Parathyroid adenoma (tissue), 2 donors: Measurements from ENCODE around the gene CD300H.

ENCODE experiments used
- H2AFZ ChIP-seq: fragments of 300-600 bp; sonication (generic); one replicate; pipeline ENCODE4 v1.7.0; 2017; ENCODE audit warnings: antibody characterized with exemption, mild to moderate bottlenecking
- H3K27ac ChIP-seq: fragments of 300-600 bp; sonication (generic); one replicate; pipeline ENCODE4 v1.7.0; 2017
- H3K27me3 ChIP-seq: fragments of 300-600 bp; sonication (generic); one replicate; pipeline ENCODE4 v1.7.0; 2017; ENCODE audit warnings: low read length; ENCODE audit not compliant: control insufficient read depth, insufficient read depth
- H3K36me3 ChIP-seq: fragments of 300-600 bp; sonication (generic); one replicate; pipeline ENCODE4 v1.7.0; 2017; ENCODE audit warnings: low read length; ENCODE audit not compliant: control insufficient read depth, insufficient read depth
- H3K4me1 ChIP-seq: fragments of 300-600 bp; sonication (generic); one replicate; pipeline ENCODE4 v1.7.0; 2017; ENCODE audit warnings: control low read depth
- H3K4me2 ChIP-seq: fragments of 300-600 bp; sonication (generic); one replicate; pipeline ENCODE4 v1.7.0; 2017; ENCODE audit warnings: low read length
- H3K4me3 ChIP-seq: fragments of 300-600 bp; sonication (generic); one replicate; pipeline ENCODE4 v1.7.0; 2017; ENCODE audit warnings: low read depth, low read length
- H3K79me2 ChIP-seq: fragments of 300-600 bp; sonication (generic); one replicate; pipeline ENCODE4 v1.7.0; 2017; ENCODE audit warnings: control low read depth
- H3K9ac ChIP-seq: fragments of 300-600 bp; sonication (generic); one replicate; pipeline ENCODE4 v1.7.0; 2017; ENCODE audit warnings: mild to moderate bottlenecking
- H3K9me3 ChIP-seq: fragments of 300-600 bp; sonication (generic); one replicate; pipeline ENCODE4 v1.7.0; 2017; ENCODE audit warnings: low read length; ENCODE audit not compliant: control insufficient read depth
- TF ChIP-seq, protein P1 (sequence below): fragments of 300-600 bp; sonication (generic); IDR thresholded peaks from one replicate; pipeline ENCODE4 v1.7.0; 2017; ENCODE audit warnings: antibody characterized with exemption, mild to moderate bottlenecking
- donor health status: primary hyperparathyroidism.

The CD300H gene

DNA sequence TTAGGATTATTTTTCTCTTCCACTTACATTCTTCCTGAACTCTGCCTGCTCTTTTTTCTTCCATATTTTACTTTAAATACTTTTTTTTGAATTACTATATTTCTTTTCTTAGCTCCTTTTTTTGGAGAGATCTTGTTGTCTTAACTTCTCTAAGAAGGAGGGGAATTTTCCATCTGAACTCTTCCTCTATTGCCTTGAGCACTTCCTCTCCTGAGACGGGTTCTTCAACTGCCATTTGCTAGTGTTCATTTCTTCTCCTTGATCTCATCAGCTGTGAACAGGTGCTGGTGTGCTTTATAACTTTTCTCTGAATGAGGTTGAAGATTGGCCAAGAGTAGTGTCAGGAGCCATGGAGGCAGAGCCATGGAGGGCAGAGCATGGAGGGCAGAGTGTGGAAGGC lies 39.9 kb upstream of the CD300H start:
- Histone ChIP-seq H3K9me3 (no peaks in the 10 kb centered on the region), H3K4me3 (no peak overlapping the region), H3K27me3 (no peaks in the 10 kb centered on the region), H3K9ac (no peak overlapping the region), H3K4me1 (no peaks in the 10 kb centered on the region), H2AFZ (no peak overlapping the region), H3K4me2 (no peak overlapping the region), H3K36me3 (no peaks in the 10 kb centered on the region), H3K27ac (no peak overlapping the region), H3K79me2 (no peaks in the 10 kb centered on the region)
- TF ChIP-seq, protein P1, sequence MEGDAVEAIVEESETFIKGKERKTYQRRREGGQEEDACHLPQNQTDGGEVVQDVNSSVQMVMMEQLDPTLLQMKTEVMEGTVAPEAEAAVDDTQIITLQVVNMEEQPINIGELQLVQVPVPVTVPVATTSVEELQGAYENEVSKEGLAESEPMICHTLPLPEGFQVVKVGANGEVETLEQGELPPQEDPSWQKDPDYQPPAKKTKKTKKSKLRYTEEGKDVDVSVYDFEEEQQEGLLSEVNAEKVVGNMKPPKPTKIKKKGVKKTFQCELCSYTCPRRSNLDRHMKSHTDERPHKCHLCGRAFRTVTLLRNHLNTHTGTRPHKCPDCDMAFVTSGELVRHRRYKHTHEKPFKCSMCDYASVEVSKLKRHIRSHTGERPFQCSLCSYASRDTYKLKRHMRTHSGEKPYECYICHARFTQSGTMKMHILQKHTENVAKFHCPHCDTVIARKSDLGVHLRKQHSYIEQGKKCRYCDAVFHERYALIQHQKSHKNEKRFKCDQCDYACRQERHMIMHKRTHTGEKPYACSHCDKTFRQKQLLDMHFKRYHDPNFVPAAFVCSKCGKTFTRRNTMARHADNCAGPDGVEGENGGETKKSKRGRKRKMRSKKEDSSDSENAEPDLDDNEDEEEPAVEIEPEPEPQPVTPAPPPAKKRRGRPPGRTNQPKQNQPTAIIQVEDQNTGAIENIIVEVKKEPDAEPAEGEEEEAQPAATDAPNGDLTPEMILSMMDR: no peak

DNA sequence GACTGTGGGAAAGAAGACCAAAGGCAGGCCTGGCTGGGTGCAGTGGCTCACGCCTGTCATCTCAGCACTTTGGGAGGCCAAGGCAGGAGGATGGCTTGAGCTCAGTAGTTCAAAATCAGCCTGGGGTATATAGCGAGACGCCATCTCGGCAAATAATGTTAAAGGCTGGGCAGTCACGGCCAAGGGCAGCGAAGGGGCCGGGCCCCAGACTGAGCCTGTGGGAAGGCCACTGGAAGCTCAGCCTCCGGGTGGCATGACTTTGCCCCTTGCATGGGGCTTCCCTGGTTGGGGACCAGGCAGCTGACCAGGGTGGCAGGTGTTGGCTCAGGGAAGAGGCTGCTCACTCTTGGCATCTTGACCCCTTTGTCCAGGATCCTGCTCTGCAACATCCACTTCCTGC lies 38.7 kb upstream of the CD300H start:
- Histone ChIP-seq H3K9me3 (no peaks in the 10 kb centered on the region), H3K4me3 (no peak overlapping the region), H3K36me3 (no peaks in the 10 kb centered on the region), H3K9ac (no peak overlapping the region), H3K27ac (no peak overlapping the region), H3K79me2 (no peaks in the 10 kb centered on the region), H3K4me1 (no peaks in the 10 kb centered on the region), H3K27me3 (no peaks in the 10 kb centered on the region), H3K4me2 (no peak overlapping the region), H2AFZ (no peak overlapping the region)
- TF ChIP-seq, protein P1: no peak

DNA sequence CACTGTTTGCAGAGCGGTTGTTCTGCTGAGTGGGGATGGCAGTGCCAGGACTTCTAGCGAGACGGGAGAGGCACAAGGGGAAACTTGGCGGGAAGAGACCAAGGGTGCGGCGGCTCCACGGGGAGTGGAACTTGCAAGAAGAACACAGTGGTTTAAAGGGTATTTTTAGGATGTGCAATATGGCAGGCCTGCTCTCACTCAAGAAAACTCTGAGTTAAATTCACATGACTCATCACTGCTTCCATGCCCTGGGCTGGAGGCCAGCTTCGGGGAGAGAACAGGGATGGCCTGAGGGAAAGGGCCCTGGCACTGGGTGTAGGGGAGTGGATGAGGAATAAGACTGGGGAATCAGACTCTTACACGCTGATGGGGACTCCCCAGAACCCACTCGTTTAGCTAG lies 38.1 kb upstream of the CD300H start:
- TF ChIP-seq, protein P1: no peak
- no peaks in the 10 kb centered on the region for H3K79me2 ChIP-seq
- H3K27ac ChIP-seq: no peak overlapping the region
- H3K36me3 ChIP-seq: no peaks in the 10 kb centered on the region
- H3K4me2 ChIP-seq: no peak overlapping the region
- H3K4me3 ChIP-seq: no peak overlapping the region
- no peak overlapping the region for H3K9ac ChIP-seq
- no peaks in the 10 kb centered on the region for H3K4me1 ChIP-seq
- no peaks in the 10 kb centered on the region for H3K27me3 ChIP-seq
- H3K9me3 ChIP-seq: no peaks in the 10 kb centered on the region
- no peak overlapping the region for H2AFZ ChIP-seq

DNA sequence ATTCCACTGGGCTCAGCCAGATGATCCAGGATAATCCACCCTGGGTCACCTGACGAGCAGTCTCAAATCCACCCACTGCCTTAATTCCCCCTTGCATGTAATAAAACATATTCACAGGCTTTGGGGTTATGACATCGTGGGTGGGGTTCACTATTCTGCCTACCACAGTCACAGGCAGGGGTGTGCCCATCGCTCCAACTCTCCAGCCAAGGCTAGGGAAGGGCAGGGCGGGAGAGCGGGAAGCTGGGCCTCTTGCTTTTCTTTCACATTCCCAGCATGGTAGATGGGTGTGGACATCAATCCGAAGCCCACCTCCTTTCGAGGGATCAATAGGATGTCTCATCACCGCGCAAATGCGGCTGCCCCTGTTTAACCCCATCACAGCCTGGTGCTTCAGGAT lies 37.5 kb upstream of the CD300H start:
- no peaks in the 10 kb centered on the region for H3K79me2 ChIP-seq
- H3K4me1 ChIP-seq: no peaks in the 10 kb centered on the region
- no peak overlapping the region for H3K4me2 ChIP-seq
- no peak overlapping the region for H3K4me3 ChIP-seq
- no peak overlapping the region for H3K27ac ChIP-seq
- H2AFZ ChIP-seq: no peak overlapping the region
- TF ChIP-seq, protein P1: no peak
- no peak overlapping the region for H3K9ac ChIP-seq
- H3K27me3 ChIP-seq: no peaks in the 10 kb centered on the region
- H3K36me3 ChIP-seq: no peaks in the 10 kb centered on the region
- H3K9me3 ChIP-seq: no peaks in the 10 kb centered on the region

DNA sequence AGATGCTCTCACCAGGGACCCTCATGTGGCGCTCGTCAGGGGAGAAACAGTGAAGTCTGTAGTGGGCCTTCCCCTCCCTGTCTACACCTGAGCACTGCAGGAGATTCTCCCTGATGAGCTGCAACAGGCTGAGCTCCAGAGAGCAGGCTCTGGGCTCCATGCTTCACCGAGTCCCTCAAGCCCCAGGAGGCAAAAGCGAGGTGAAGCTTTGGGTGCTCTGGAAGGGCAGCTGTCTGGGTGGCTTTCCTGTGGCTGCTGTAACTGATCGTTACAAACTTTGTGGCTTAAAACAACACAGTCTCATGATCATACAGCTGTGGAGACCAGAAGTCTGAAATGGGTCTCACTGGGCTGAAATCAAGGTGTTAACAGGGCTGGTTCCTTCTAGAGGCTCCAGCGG lies 36.9 kb upstream of the CD300H start:
- Histone ChIP-seq H3K9ac (no peak overlapping the region), H3K9me3 (no peaks in the 10 kb centered on the region), H3K36me3 (no peaks in the 10 kb centered on the region), H3K27me3 (no peaks in the 10 kb centered on the region), H3K4me1 (no peaks in the 10 kb centered on the region), H3K4me2 (no peak overlapping the region), H3K79me2 (no peaks in the 10 kb centered on the region), H3K4me3 (no peak overlapping the region), H2AFZ (no peak overlapping the region), H3K27ac (no peak overlapping the region)
- TF ChIP-seq, protein P1: no peak
